Measurements from ENCODE around the gene TMEM134. TPM values are rescaled to one million over a fixed set of nuclear protein-coding genes. Genes with fewer than 3 reads are reported as not detected.
A peak's percentile ranks its signal among the peaks of the same experiment; 100 is the strongest.

The TMEM134 gene
- total and polyA plus RNA-seq, 10 of the 15 experiments (the other 5 are each of a cell fraction or from before 2014, with no cell fraction given): 1.6 to 93.8 (median 27.8) TPM

GRCh38 chr11:67438158-67438902 is 30.7 kb downstream of the TMEM134 start (continued):
- TF ChIP-seq REST (IDR thresholded peaks at IDR 0.05; ENCODE audit: low read depth, low read length) (no peak), ZZZ3 (IDR thresholded peaks at IDR 0.05; ENCODE audit: control insufficient read depth, insufficient read length, low read depth) (no peak), BCL11A (IDR thresholded peaks at IDR 0.05; ENCODE audit: low read depth, low read length) (no peak), NKRF (conservative IDR thresholded peaks at IDR 0.05) (peak; percentile 52; the same call in 1 of the 2 replicates), SMARCA5 (IDR thresholded peaks at IDR 0.05) (peak; percentile 89; the same call in 1 of the 2 replicates), NR2C2 (IDR thresholded peaks at IDR 0.05; ENCODE audit: borderline replicate concordance, control insufficient read depth, insufficient read length, low read depth) (no peak), CTCF (IDR thresholded peaks at IDR 0.05 in 2 of 3, conservative IDR thresholded peaks at IDR 0.05 in 1 of 3; ENCODE audit: control insufficient read depth in 2 of 3, extremely low read depth in 1 of 3, insufficient read depth in 1 of 3, low read depth in 3 of 3, low read length in 3 of 3) (peak in 1 of 3 experiments; percentile 28; a peak in 1 of 6 replicates), STAT1 (conservative IDR thresholded peaks at IDR 0.05) (no peak), ZBTB4 (CRISPR knock-in tag; IDR thresholded peaks at IDR 0.05) (no peak), SMAD5 (IDR thresholded peaks at IDR 0.05; ENCODE audit: low read depth) (peak; percentile 53; the same call in 1 of the 2 replicates), JUNB (IDR thresholded peaks at IDR 0.05) (no peak), ZSCAN29 (IDR thresholded peaks at IDR 0.05) (no peak), MXI1 (IDR thresholded peaks at IDR 0.05; ENCODE audit: low read depth, low read length) (peak; percentile 75; the same call in 1 of the 2 replicates), YY1 (IDR thresholded peaks at IDR 0.05; ENCODE audit: low read depth, low read length) (no peak), MAX (IDR thresholded peaks at IDR 0.05; ENCODE audit: low read depth, low read length) (no peak), DPF2 (IDR thresholded peaks at IDR 0.05) (no peak; the same call in 1 of the 2 replicates), HDAC2 (IDR thresholded peaks at IDR 0.05) (no peak), POLR2AphosphoS5 (IDR thresholded peaks at IDR 0.05; ENCODE audit: low read length) (peak; percentile 43; the same call in 1 of the 2 replicates), POU2F2 (IDR thresholded peaks at IDR 0.05; ENCODE audit: borderline replicate concordance, low read depth, low read length) (no peak), LARP7 (IDR thresholded peaks at IDR 0.05) (peak; percentile 32; the same call in 1 of the 2 replicates)

Data from GM12878 (cell line).